HG03066 (cell line): ENCODE results near the gene SIRPA.
A peak's percentile ranks its signal among the peaks of the same experiment; 100 is the strongest.

Source experiments
- ATAC-seq: cut with Tn5 transposase; IDR thresholded peaks from one replicate; pipeline ENCODE4 v1.9.1; 2021; ENCODE audit warnings: low read depth; ENCODE audit not compliant: unreplicated experiment

SIRPA gene

DNA sequence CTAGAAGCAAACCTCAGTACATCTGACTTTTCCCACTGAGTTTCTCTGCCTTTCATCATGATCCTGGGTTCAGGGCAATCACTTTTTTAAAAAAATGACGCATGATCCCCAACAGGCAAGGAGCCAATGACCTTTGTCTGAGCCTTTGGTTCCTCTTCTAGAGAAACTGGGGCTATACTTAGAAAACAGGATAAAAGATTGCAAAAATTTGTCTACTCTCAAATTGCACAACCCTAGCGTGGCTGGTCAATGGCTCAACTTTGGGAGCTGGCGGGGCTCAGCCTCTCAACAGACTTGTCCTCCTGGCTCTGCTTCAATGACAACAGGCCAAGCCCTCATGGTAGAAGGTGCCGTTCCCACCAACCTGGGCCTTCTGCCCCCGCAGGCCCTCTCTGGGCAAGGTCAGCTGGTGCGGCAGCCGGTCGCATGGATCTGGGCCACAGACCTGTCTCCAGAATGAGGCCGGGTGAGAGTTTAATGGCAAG is 50.0 kb downstream of the SIRPA start:
- no peak for ATAC-seq

DNA sequence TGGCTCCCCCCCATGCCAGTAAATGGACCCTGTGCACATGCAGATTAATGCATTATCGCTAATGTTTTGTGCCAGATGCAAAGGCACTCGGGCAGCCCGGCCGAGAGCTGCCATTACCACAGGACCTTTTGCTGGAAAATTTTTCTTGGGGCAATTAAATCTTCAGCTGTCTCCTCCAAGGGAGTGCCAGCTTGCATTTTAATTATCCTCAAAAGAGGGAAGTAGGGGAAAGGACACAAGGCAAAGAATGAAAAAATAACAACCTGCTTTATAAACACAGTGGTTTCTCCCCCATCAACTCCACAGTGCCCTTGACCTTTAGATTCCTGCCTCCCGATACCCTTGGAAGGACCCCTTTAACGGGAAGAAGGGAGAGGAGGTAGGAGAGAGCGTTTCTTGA is 50.5 kb downstream of the SIRPA start:
- ATAC-seq, result no peak

DNA sequence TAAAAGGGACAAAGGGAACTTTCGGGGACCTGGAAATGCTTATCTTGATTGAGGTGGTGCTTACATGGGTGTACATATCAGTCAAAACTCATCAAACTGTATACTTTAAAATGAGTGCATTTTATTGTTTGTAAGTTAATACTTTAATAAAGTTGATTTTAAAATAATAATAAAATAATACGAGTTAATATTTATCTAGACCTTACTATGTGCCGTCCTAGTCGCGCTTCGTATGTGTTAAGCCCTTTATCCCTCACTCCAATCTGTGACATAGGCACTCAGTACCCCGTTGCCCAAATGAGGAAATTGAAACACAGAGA is 51.2 kb downstream of the SIRPA start:
- no peak for ATAC-seq

DNA sequence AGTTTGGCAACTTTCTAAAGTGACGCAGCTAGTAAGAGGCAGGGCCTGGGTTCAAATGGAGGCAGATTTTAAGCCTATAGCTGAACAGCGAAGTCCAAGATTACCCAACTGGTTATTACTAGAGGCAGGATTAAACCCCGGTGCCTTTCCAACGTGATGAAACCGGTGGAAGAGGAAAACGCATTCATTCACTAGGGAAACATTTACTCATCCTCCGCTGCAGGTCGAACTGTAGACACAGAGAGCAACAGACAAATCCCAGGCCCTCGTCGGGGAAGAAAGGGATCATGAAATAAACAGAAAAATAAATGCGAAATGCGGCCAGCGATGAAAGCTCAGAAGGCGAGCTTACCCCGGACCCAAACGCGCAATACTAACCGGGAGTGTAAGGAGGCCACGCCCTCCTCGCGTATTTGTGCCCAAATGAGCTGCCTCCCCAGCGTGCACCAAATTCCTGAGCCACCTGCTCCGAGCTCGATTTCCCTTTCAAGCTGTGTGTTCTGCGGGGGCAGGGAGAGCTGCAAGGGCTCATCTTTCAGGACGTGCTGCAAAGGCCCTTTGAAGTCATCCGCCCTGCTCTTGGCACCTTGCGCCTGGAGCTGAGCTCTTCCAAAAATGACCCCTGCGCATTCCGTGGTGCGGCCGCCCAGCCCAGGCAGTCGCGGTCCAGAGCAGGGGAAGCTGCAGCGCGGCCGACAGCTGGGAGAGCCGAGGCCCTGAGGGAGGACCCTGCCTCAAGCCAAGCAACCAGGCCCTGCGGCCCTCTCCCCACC is 51.7 kb downstream of the SIRPA start:
- no peak for ATAC-seq

DNA sequence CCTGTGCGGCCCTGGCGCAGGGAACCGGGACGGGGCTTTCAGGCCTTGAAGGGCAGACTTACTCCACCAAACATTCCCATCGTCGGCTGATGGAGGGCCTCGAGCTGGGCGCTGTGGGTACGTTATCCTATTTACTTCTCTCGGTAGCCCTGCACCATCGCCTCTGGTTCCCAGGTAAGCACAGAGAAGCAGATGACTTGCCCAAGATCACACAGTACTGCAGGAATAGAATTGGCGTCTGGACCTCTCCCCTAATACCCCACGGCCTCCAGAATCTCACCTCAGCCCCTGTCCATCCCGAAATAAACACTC is 52.3 kb downstream of the SIRPA start:
- ATAC-seq, result no peak

DNA sequence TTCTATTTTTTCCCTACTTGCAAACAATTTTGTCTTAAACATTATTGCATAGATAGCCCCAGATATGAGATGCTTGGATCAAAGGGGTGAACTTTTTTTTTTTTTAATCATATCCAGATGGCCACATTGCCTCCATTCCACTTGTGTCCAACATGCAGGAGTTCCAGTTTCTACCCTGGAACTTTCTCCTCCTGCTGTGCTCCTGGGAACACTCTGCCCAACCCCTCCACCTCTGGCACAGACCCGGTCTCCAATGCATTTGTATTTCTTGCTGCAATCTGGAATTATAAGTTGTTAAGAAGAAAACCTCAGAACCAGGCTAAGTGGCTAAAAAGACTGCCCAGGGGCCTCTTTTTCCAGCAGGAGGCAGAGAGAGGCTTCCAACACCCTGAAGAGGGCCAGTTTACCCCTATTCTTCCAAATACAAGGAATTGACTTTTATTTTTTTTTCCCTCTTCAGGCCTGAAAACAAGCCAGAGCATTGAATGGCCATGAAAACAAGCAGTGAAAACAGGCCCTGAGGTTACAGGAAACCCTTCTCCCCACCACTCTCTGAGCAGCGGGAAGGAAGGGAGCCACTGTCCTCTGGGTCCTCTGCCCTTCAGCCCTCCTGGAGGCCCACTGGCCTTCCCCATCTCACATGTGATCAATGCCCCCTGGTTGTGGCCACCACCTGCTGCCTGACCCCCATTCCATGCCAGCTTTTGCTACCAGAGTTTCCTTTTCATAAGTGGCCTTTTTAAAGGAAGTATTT is 54.3 kb downstream of the SIRPA start:
- ATAC-seq, result no peak

DNA sequence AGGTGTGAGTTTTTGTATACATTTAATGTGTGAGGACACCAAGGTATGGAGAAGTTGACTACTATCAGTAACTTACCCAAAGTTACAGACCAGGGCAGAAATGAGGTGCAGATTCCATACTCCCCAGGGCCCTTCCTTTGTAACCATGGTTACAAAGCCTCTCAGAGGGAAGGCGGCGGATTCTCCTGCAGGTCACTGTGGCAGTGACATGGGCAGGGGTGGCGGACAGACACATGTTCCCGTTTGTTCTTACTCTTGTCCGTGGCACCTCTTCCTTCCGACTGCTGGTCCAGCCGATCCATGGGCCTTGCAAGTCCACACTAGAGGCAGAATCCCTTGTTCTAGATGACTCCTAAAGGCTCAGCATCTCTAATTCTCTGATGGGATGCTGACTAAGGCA is 55.6 kb downstream of the SIRPA start:
- no peak for ATAC-seq

DNA sequence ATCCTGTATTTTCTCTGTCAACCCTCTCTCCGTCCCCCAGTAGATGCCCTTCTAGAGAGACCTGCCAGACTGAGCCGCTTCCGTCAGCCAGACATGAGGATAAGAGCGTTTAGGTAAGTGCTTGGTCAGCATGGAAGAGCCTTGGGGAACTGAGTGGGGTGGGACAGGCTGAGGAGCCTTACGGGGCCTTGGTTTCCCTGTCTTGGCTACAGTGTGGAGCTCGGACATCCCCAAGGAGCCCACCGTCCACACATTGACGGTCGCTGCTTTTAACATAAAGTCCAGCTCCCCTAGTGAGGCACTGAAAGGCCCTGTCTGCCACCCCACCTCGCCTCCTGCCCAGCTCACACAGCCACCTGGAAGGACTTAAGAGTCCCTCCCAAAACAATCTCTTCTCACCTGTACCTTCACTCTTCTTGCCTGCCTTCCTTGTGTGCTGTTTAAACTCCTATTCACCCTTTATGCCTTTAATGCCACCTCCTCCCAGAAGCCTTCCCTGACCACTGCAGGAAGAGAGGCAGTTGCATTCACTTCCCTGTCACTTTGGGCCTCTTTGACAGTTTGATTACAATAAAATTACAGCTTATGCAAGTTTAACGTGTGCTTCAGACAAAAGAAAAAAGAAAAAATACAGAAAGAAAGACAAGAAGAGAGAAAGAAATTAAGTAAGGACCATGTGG is 56.4 kb downstream of the SIRPA start:
- no peak for ATAC-seq

DNA sequence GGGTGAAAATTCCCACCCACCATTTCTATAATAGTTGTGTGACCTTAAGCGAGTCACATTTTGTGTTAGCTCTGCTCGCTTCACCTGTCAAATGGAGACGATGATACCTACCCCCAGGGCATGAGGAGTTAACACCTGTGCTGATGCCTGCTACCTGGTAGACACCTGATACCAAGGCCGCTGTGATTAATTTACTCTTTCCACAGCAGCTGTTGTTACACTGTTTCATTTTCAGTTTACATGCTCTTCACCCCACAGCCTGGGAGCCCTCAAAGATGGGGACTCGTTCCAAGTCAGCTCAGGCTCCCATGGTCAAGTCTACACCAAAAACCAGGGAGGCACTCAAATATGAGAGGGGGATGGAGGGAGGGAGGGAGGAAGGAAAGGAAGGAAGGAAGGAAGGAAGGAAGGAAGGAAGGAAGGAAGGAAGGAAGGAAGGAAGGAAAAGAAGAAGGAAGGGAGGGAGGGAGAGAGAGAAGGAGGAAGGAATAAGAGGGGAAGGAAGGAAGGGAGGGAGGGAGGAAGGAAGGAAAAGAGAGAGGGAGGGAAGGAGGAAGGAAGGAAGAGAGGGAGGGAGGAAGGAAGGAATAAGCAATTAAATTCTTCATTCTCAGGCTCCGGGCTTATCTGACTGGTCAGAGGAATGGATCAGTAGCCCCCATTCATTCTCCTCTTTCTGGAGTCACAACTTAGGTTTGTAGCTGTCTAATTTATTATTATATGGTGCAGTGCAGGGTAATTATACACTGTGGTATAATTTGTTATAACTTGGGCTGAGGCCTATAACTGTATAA is 57.7 kb downstream of the SIRPA start:
- ATAC-seq, result peak; percentile 51

DNA sequence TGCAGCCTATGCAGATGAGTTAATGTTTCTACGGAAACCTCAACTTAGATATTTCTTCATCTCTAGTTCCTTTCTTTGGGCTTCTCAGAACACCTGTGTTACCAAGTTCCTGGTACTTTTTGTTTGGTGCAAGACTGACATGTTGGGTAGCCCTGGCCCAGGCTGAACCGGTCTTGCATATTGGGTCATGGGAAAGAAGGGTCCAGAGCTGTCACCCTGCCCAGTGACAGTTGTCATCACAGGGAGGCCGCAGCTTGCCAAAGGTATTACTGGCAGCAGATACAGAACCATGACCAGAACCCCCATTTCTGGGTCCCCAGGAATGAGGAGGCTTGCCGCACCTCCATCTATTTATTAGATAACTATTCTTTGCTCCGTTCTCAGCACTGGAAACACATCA is 58.4 kb downstream of the SIRPA start:
- no peak for ATAC-seq

DNA sequence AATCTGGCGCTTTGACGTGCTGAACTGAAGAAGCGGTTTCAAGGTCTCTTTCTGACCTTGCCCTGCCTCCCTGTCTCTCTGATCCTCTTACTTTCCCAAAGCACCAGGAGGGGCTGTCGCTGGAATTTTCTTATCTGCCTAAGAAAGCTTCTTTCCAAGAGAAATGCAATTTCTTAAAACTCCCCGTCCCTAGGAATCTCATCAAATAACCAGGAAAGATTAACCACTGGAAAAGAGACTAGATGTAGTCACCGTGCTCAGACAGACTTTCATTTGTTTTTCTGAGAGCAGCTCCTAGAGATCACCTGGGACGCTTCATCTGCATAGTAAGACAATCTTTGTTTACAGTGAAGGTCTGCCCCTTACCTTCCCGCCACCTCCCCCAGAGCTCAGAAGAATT is 60.0 kb downstream of the SIRPA start:
- ATAC-seq, result no peak

DNA sequence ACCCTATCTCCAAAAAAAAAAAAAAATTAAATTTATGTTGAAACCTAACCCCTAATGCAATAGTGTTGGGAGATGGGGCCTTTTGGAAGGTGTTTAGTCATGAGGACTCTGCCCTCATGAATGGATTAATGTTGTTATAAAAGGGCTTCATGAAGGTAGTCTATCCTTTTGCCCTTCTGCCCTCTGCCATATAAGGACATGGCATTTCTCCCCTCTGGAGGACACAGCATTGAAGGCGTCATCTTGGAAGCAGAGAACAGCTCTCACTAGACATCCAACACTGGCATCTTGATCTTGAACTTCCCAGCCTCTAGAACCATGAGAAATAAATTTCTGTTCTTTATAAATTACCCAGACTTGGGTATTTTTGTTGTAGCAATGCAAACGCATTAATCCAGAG is 63.2 kb downstream of the SIRPA start:
- ATAC-seq, result no peak

DNA sequence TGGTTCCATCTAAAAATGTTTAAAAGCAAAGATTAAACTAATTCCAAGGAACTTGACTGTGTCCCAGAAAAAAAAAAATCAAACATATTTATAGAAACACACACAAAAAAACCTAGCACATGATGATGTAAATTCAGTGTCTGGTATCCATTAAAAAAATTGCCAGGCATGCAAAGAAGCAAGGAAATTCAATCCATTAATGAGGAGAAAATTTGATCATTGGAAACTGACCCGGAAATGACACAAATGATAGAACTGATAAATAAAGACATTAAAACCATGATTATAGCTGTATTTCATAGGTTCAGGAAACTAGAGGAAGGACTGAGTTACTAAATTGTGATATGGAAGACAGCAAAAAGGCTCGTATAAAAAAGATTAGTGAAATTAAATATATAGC is 63.9 kb downstream of the SIRPA start:
- ATAC-seq, result no peak

DNA sequence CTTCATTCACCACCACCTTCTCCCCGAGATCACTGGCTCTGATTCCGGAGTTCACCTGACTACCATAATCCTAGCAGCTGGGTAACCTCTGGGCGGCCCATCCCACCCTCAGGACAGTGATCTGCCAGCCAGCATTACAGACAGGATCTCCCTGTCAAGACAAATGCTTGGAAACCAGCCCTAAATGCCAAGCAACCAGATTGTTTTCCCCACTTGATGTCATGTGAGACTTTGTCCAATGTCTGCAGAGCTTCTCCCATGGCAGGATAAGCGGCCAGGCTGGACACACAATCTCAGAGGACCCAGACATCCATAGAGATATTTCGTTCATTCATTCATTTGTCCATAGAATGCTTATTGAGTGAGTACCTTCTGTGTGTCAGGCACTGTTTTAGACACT is 66.2 kb downstream of the SIRPA start:
- no peak for ATAC-seq

DNA sequence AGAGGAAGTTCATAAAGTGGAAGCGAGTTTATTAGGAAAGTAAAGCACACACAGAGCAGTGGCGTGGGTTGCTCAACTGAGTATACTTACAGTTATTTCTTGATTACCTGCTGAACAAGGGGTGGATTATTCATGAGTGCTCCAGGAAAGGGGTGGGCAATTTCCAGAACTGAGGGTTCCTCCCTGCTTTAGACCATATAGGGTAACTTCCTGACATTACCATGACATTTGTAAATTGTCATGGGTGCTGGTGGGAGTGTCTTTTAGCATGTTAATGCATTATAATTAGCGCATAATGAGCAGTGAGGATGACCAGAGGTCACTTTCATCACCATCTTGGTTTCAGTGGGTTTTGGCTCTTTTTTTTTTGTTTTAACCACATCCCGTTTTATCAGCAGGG is 68.9 kb downstream of the SIRPA start:
- no peak for ATAC-seq

DNA sequence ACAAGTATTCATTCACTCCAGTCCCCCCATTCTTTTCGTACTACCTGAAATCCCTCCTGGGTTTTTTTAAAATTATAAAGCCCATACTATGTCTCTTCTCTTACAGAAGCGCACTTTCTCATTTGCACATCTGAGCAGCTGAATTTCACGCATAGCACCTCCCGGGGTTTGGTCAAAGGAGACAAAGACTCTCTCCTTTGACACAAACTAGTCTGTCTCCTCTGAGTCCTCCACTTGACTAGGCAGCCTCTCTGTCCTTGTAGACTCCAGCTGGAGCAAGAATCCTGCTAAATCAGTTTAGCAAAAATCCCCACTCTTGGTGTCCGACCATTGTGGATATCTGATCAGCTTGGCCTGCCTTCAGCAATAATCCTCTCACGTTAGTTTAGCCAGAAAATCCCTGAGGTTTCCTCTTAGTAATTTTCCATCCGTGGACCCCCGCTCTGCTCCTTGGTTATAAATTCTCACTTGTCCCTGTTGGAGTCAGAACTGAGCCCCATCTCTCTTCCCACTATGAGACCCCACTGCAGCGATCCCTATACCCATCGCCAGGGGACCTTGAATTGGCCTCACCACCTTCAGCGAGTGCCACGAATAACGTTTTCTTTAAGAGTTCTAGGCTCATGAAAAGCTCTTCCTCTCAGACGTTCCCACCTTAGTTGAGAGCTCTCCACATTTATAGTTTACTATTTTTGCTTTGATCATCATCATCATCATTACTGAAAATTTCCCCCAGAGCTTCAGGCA is 69.6 kb downstream of the SIRPA start:
- no peak for ATAC-seq

DNA sequence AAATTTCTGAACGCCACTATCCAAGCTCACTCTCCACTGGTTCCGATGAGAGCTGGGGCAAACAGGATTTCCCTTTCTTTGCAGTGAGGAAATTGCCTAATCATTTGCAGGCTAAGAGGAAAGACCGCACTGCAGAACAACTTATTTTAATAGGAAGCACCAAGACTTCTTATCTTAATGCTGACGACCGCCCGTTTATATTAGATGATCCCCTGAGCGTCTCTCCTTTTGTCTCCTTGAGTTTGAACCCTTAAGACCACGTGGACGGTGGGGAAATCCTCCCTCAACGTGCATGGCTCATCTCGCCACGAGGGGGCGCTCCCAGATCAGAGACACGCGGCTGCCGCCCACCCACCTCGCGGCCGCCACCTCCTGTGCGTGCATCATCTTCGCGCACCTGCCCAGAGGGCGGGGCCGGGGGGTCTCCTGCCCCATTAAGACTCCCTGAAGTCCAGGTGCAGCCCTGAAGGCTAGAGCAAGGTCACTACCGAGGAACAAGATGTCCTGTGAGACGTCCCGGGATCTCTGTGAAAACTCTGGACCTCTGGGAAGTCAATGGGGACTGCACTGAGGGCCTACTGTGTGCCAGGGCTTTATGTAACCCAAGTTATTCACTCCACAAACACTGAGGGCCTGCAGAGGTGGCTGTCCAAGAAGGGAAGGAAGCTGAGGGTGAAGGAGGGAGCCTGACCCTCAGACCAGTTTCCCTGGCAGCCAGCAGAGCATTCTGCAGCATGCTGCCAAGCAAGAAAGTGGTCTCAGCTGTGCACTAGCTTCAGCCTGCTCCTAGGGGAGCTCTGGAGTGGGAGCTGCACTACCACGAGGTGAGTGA is 70.5 kb downstream of the SIRPA start:
- ATAC-seq, result peak; percentile 65

DNA sequence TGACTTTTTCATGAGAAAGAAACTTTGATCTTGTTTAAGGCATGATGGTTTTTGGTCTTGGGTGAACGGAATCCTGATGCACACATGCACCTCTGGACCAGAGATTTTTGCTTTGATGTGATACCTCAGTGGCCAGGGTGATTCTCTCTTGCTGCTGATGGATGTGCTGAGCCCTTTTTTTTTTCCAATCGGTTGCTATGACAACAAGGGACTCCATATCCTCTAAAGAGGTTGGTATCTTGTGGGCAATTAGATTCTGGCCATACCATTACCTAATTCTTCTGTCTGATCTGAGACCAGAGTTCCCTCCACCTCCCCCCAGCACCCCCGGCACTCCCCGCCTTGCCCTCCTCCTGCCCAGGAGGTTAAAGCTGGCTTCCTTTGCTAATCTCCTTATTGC is 73.8 kb downstream of the SIRPA start:
- no peak for ATAC-seq

DNA sequence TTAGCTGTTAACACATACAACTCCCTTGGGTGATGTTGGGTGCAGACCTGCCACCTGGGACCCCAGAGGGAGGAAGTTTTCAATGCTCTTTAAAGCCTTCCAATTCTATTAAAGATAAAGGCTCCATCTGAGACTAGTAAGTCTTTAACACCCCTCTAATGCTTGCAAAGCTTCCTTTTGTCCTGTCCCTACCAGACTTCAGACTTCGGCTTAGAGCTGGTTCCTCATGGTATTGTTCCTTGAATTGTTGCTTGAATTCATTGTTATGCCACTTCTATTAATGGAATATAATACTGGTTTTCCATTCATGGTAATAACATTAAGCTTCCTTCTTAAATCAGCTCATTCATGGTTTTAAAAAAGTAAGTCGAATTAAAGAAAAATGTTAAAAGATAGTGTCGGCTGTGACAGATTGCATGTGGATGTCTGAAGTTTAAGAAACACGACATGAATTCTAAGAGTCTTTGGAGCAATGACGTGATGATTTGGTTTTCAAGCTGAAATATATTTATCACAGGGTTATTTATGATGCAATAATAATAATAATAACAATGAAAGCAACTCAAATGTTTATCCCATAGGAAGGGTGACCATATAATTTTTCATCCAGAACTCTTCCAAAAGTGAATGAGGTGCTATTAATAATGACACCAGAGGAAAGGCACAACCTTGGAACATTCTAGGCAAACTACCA is 76.8 kb downstream of the SIRPA start:
- no peak for ATAC-seq
